Esophagus muscularis mucosa (tissue), 4 donors: ENCODE results near the gene MYO7B. TPM values are rescaled to one million over a fixed set of nuclear protein-coding genes. Genes with fewer than 3 reads are reported as not detected.

ENCODE experiments used
- DNase-seq: peaks from one replicate; pipeline ENCODE4 v3.0.0-alpha.2; 2017; ENCODE audit errors: extremely low spot score
- H3K27ac ChIP-seq, 4 donors: fragments of 200-600 bp; sonication (generic); replicated peaks in 1 of 4; 1 replicate in 3 of 4; 2 replicates in 1 of 4; pipeline ENCODE4 v1.5.1; 2016 to 2019; ENCODE audit warnings: mild to moderate bottlenecking in 1 of 4
- H3K27me3 ChIP-seq, 4 donors: fragments of 200-600 bp; sonication (generic); one replicate each; pipeline versions ENCODE4 v1.5.1 to v1.6.0; 2016 to 2019
- H3K36me3 ChIP-seq, 4 donors: fragments of 200-600 bp; sonication (generic); one replicate each; pipeline ENCODE4 v1.5.1; 2016 to 2019
- H3K4me1 ChIP-seq, 4 donors: fragments of 200-600 bp; sonication (generic); one replicate each; pipeline ENCODE4 v1.5.1; 2016 to 2019
- H3K4me3 ChIP-seq, 4 donors: fragments of 200-600 bp; sonication (generic); 1 replicate in 2 of 4; 2 replicates in 2 of 4; pipeline ENCODE4 v1.5.1; 2016 to 2019; ENCODE audit warnings: mild to moderate bottlenecking in 4 of 4, moderate library complexity in 1 of 4
- H3K9me3 ChIP-seq, 4 donors: fragments of 200-600 bp; sonication (generic); 1 replicate in 3 of 4; 2 replicates in 1 of 4; pipeline ENCODE4 v1.5.1; 2016 to 2019
- CTCF ChIP-seq, 3 experiments: fragments of 200-600 bp in 2 of 3; fragments of 450-650 bp in 1 of 3; sonication (generic) in 2 of 3; IDR thresholded peaks; one replicate each; pipeline ENCODE4 v1.5.1; 2017 to 2019; ENCODE audit warnings: antibody characterized with exemption in 3 of 3, mild to moderate bottlenecking in 2 of 3, moderate library complexity in 1 of 3
- EP300 ChIP-seq: sonication (generic); formaldehyde crosslinking; IDR thresholded peaks from one replicate; pipeline ENCODE4 v1.6.1; 2017; ENCODE audit warnings: antibody characterized with exemption
- POLR2A ChIP-seq: fragments of 450-650 bp; IDR thresholded peaks from one replicate; pipeline ENCODE4 v1.6.1; 2017; ENCODE audit warnings: antibody characterized with exemption, moderate library complexity, mild to moderate bottlenecking, low read depth
- POLR2AphosphoS5 ChIP-seq, 2 donors: sonication (generic); formaldehyde crosslinking; IDR thresholded peaks; one replicate each; pipeline ENCODE4 v1.6.1; 2017; ENCODE audit warnings: antibody characterized with exemption in 2 of 2
- WGBS: methylation state at CpG from one replicate; pipeline ENCODE4 v1.1.5; 2018; 5-methylcytosine and 5-hydroxymethylcytosine counted together
- intact Hi-C: fragments of 100-400 bp; cut with DNase I; formaldehyde crosslinking; loops from one replicate; pipeline ENCODE4 v1.15.1; 2023
- total RNA-seq, 4 donors: library from RNA; depleted of rRNA; stranded (reverse); fragments of >200 nt; gene quantifications; one replicate each; pipeline versions ENCODE4 v1.1.0 to v1.2.1, GENCODE V29; 2016

The MYO7B gene
- total RNA-seq, 4 donors from 2014 or later, result 0.19 to 0.98 (median 0.33) TPM; not detected in 1

- DNase-seq, result peak; percentile 90
- H3K4me3 ChIP-seq, result no peak overlapping the region
- H3K27ac ChIP-seq, result no peak overlapping the region
- peaks cover 10 to 12% (median 11%) of the 10 kb centered on the region in 4 donors for H3K4me1 ChIP-seq
- H3K36me3 ChIP-seq, result no peaks in the 10 kb centered on the region
- TF ChIP-seq POLR2A (no peak), POLR2AphosphoS5 (IDR thresholded peaks at IDR 0.05) (no peak), EP300 (no peak), CTCF (IDR thresholded peaks at IDR 0.05) (no peak)
- intact Hi-C loops, result no loop called here
- 90% methylated on average over 11 of the region's 12 CpGs for WGBS
- no peaks in the 10 kb centered on the region for H3K27me3 ChIP-seq
- no peaks in the 10 kb centered on the region for H3K9me3 ChIP-seq
These were observed 42.0 kb downstream of the MYO7B start for GRCh38 chr2:127577503-127577902.

- no peak overlapping the region for H3K4me3 ChIP-seq
- H3K27ac ChIP-seq, result no peak overlapping the region
- peaks cover 10 to 12% (median 11%) of the 10 kb centered on the region in 4 donors for H3K4me1 ChIP-seq
- no peaks in the 10 kb centered on the region for H3K36me3 ChIP-seq
- 88% methylated on average over 11 of the region's 11 CpGs for WGBS
- TF ChIP-seq POLR2AphosphoS5 (IDR thresholded peaks at IDR 0.05) (no peak), CTCF (IDR thresholded peaks at IDR 0.05) (no peak), EP300 (no peak), POLR2A (no peak)
- H3K9me3 ChIP-seq, result no peaks in the 10 kb centered on the region
- DNase-seq, result peak; percentile 62
- intact Hi-C loops, result no loop called here
- H3K27me3 ChIP-seq, result no peaks in the 10 kb centered on the region
These were observed 42.5 kb downstream of the MYO7B start for GRCh38 chr2:127577973-127578372.

- peaks cover 10 to 12% (median 11%) of the 10 kb centered on the region in 4 donors for H3K4me1 ChIP-seq
- no peaks in the 10 kb centered on the region for H3K36me3 ChIP-seq
- intact Hi-C loops, result no loop called here
- peak; percentile 29 for DNase-seq
- WGBS, result 78% methylated on average over 6 of the region's 6 CpGs
- no peaks in the 10 kb centered on the region for H3K27me3 ChIP-seq
- no peak overlapping the region for H3K27ac ChIP-seq
- H3K9me3 ChIP-seq, result no peaks in the 10 kb centered on the region
- TF ChIP-seq EP300 (no peak), POLR2A (no peak), POLR2AphosphoS5 (IDR thresholded peaks at IDR 0.05) (no peak), CTCF (IDR thresholded peaks at IDR 0.05) (no peak)
- no peak overlapping the region for H3K4me3 ChIP-seq
These were observed 42.9 kb downstream of the MYO7B start for GRCh38 chr2:127578411-127578810.

- peak; percentile 53 for DNase-seq
- H3K4me1 ChIP-seq, result peaks cover 10 to 12% (median 11%) of the 10 kb centered on the region in 4 donors
- 94% methylated on average over 4 of the region's 4 CpGs for WGBS
These were observed 43.7 kb downstream of the MYO7B start for GRCh38 chr2:127579231-127579630.

More at GRCh38 chr2:127579231-127579630, 43.7 kb downstream of the MYO7B start:
- Histone ChIP-seq H3K4me3 (no peak overlapping the region), H3K27ac (no peak overlapping the region), H3K36me3 (no peaks in the 10 kb centered on the region), H3K9me3 (no peaks in the 10 kb centered on the region), H3K27me3 (no peaks in the 10 kb centered on the region)
- intact Hi-C loops, result no loop called here
- no peak for TF ChIP-seq CTCF (IDR thresholded peaks at IDR 0.05)
- TF ChIP-seq EP300, result no peak
- TF ChIP-seq POLR2AphosphoS5 (IDR thresholded peaks at IDR 0.05), result no peak
- no peak for TF ChIP-seq POLR2A
